ENCODE data around the gene VPS54.

DNA sequence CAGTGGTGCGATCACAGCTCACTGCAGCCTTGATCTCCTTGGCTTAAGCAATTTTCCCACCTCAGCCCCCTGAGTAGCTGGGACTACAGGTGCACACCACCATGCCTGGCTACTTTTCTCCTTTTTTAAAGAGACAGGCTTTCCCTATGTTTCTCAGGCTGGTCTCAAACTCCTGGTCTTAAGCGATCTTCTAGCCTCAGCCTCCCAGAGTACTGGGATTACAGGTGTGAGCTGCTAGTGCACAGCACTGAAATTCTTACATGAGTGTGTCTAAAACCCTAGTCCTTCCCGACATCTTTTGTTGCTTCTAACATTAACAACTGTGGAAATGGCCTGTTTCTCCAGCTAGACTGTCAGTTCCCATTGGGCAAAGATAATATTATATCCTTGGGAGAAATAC, 174.6 kb downstream of the VPS54 start:
- TF ChIP-seq, protein P1, sequence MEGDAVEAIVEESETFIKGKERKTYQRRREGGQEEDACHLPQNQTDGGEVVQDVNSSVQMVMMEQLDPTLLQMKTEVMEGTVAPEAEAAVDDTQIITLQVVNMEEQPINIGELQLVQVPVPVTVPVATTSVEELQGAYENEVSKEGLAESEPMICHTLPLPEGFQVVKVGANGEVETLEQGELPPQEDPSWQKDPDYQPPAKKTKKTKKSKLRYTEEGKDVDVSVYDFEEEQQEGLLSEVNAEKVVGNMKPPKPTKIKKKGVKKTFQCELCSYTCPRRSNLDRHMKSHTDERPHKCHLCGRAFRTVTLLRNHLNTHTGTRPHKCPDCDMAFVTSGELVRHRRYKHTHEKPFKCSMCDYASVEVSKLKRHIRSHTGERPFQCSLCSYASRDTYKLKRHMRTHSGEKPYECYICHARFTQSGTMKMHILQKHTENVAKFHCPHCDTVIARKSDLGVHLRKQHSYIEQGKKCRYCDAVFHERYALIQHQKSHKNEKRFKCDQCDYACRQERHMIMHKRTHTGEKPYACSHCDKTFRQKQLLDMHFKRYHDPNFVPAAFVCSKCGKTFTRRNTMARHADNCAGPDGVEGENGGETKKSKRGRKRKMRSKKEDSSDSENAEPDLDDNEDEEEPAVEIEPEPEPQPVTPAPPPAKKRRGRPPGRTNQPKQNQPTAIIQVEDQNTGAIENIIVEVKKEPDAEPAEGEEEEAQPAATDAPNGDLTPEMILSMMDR (IDR thresholded peaks at IDR 0.05), result no peak
- TF ChIP-seq POLR2A (IDR thresholded peaks at IDR 0.05), result no peak
